Caco-2 (cell line): ENCODE results near the gene ECE1. TPM values are rescaled to one million over a fixed set of nuclear protein-coding genes. Genes with fewer than 3 reads are reported as not detected.

Experiments
- BruUV-seq: library from RNA; stranded (reverse); fragments of 400-500 nt; replicated peaks from 2 replicates; lab custom pipeline; 2021; lab: Mats Ljungman, UMichigan
- CTCF ChIA-PET: fragments of 300-600 bp; sonication (Branson Sonifier 250); formaldehyde crosslinking; loops from one replicate; lab custom pipeline; 2022; ENCODE audit warnings: antibody characterized with exemption; lab: Charles Lee
- POLR2A ChIA-PET: fragments of 300-600 bp; sonication (Branson Sonifier 250); formaldehyde crosslinking; loops from one replicate; lab custom pipeline; 2022; ENCODE audit warnings: antibody characterized with exemption; lab: Charles Lee
- DNase-seq, 2 experiments: peaks; one replicate each; pipeline versions ENCODE4 v3.0.0 to v3.0.0-alpha.2; 2020 to 2022
- H3K27me3 ChIP-seq: replicated peaks from 2 replicates; pipeline ENCODE4 v1.6.0; 2011; ENCODE audit warnings: low read length; ENCODE audit not compliant: control insufficient read depth, insufficient read depth
- H3K36me3 ChIP-seq: 2 replicates; pipeline ENCODE4 v1.5.1; 2011; ENCODE audit warnings: low read length; ENCODE audit not compliant: control insufficient read depth, insufficient read depth
- H3K4me1 ChIP-seq: fragments of 250-450 bp; sonication (Bioruptor Pico); 2 replicates; pipeline ENCODE4 v1.5.1; 2020; ENCODE audit warnings: mild to moderate bottlenecking
- H3K4me3 ChIP-seq: 2 replicates; pipeline ENCODE4 v1.5.1; 2011; ENCODE audit warnings: low read depth, mild to moderate bottlenecking, control low read depth, low read length
- H3K9me3 ChIP-seq: fragments of 250-450 bp; sonication (Bioruptor Pico); 2 replicates; pipeline ENCODE4 v1.5.1; 2020; ENCODE audit warnings: mild to moderate bottlenecking, moderate library complexity
- H3K27ac Mint-ChIP-seq: one replicate; pipeline ENCODE4 v1.8.0; 2022; ENCODE audit warnings: mixed read lengths; ENCODE audit not compliant: unreplicated experiment
- H3K27me3 Mint-ChIP-seq: one replicate; pipeline ENCODE4 v1.8.0; 2022; ENCODE audit warnings: mixed read lengths; ENCODE audit not compliant: insufficient read depth, unreplicated experiment
- H3K36me3 Mint-ChIP-seq: one replicate; pipeline ENCODE4 v1.8.0; 2022; ENCODE audit warnings: mild to moderate bottlenecking, mixed read lengths; ENCODE audit not compliant: insufficient read depth, unreplicated experiment
- H3K4me1 Mint-ChIP-seq: one replicate; pipeline ENCODE4 v1.8.0; 2022; ENCODE audit warnings: low read depth, mixed read lengths; ENCODE audit not compliant: unreplicated experiment
- H3K4me3 Mint-ChIP-seq: one replicate; pipeline ENCODE4 v1.8.0; 2022; ENCODE audit warnings: mild to moderate bottlenecking, moderate library complexity, mixed read lengths; ENCODE audit not compliant: unreplicated experiment
- H3K9me3 Mint-ChIP-seq: one replicate; pipeline ENCODE4 v1.8.0; 2022; ENCODE audit warnings: mixed read lengths; ENCODE audit not compliant: unreplicated experiment
- intact Hi-C: fragments of 100-400 bp; cut with micrococcal nuclease; formaldehyde crosslinking; loops from one replicate; pipeline ENCODE4 v1.10.0; 2022; ENCODE audit not compliant: unreplicated experiment
- total RNA-seq: library from RNA; stranded (reverse); gene quantifications from 2 replicates; pipeline ENCODE4 v1.2.3, GENCODE V29; 2022
- TF ChIP-seq, protein P1 (sequence below), 2 experiments: fragments of 200-600 bp in 1 of 2; IDR thresholded peaks; 1 replicate in 1 of 2; 2 replicates in 1 of 2; pipeline versions ENCODE4 v1.5.1 to v1.8.0; 2011 to 2022; ENCODE audit warnings: antibody characterized with exemption in 1 of 2, control low read depth in 1 of 2, inconsistent platforms in 1 of 2, low read depth in 1 of 2, low read length in 1 of 2, mild to moderate bottlenecking in 1 of 2, moderate library complexity in 1 of 2; ENCODE audit not compliant: insufficient read depth in 1 of 2, severe bottlenecking in 1 of 2, unreplicated experiment in 1 of 2

The ECE1 gene
- total RNA-seq, 1 experiment from 2014 or later = 50.2 TPM

DNA sequence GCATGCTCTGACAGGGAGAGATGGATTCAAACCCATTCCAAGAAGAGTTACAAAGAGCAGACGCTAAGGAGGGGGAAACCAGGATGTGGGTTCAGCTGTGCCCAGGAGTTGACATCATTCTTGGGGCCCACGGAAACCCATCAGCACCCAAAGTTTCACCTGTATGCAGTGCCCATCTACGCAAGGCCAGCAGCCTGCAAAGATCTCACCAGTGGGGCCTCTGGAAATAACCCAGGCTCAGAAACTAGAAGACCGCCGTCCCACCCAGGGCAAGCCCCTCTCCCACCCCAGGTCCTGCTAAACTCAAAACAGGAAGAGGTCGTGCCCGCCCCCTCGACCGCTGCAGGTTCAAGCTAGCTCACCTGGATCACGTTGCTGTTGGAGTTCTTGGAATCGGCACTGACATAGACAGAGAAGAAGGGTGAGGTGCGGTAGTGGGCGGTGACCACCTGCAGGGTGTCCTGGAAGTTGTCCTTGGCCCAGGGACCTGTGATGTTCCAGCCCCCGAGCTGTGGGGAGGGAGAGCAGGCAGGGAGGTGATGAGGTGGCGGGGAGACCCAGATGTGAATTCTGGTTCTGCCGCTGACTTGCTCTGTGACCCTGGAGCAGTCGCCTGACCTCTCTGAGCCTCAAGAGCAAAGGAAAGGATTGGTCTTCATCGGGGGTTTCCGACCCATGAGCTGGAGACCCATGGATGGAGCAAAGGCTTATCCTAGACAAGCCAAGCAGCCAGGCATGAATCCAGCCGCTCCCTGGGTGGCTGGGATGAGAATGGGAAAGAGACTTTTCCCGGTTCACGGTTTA is 31.7 kb downstream of the ECE1 start:
- Mint-ChIP-seq H3K9me3 (no peaks in the 10 kb centered on the region), H3K4me1 (peaks cover 15% of the 10 kb centered on the region), H3K27me3 (no peaks in the 10 kb centered on the region), H3K4me3 (no peak overlapping the region), H3K27ac (no peak overlapping the region), H3K36me3 (peaks cover 15% of the 10 kb centered on the region)
- BruUV-seq = no TSS peak
- TF ChIP-seq, protein P1, sequence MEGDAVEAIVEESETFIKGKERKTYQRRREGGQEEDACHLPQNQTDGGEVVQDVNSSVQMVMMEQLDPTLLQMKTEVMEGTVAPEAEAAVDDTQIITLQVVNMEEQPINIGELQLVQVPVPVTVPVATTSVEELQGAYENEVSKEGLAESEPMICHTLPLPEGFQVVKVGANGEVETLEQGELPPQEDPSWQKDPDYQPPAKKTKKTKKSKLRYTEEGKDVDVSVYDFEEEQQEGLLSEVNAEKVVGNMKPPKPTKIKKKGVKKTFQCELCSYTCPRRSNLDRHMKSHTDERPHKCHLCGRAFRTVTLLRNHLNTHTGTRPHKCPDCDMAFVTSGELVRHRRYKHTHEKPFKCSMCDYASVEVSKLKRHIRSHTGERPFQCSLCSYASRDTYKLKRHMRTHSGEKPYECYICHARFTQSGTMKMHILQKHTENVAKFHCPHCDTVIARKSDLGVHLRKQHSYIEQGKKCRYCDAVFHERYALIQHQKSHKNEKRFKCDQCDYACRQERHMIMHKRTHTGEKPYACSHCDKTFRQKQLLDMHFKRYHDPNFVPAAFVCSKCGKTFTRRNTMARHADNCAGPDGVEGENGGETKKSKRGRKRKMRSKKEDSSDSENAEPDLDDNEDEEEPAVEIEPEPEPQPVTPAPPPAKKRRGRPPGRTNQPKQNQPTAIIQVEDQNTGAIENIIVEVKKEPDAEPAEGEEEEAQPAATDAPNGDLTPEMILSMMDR (IDR thresholded peaks at IDR 0.05; ENCODE audit: insufficient read depth in 1 of 2, low read depth in 1 of 2, low read length in 1 of 2, severe bottlenecking in 1 of 2, unreplicated experiment in 1 of 2) = no peak
- intact Hi-C loops = loop anchor here (10.0 kb wide), 1 partner anchor 276 kb away; no protein-coding TSS in a partner anchor
- H3K9me3 ChIP-seq = no peaks in the 10 kb centered on the region
- H3K4me1 ChIP-seq = peaks cover 14% of the 10 kb centered on the region
- POLR2A ChIA-PET = no interaction called here
- no peaks in the 10 kb centered on the region for H3K27me3 ChIP-seq
- DNase-seq = no peak
- H3K4me3 ChIP-seq = no peak overlapping the region
- peaks cover 4% of the 10 kb centered on the region; the same call in 1 of the 2 replicates for H3K36me3 ChIP-seq
- CTCF ChIA-PET = interaction anchor here (1.1 to 1.7 kb wide), 3 partner anchors 12 to 112 kb away, joined by 5 read pairs; no protein-coding TSS in a partner anchor

DNA sequence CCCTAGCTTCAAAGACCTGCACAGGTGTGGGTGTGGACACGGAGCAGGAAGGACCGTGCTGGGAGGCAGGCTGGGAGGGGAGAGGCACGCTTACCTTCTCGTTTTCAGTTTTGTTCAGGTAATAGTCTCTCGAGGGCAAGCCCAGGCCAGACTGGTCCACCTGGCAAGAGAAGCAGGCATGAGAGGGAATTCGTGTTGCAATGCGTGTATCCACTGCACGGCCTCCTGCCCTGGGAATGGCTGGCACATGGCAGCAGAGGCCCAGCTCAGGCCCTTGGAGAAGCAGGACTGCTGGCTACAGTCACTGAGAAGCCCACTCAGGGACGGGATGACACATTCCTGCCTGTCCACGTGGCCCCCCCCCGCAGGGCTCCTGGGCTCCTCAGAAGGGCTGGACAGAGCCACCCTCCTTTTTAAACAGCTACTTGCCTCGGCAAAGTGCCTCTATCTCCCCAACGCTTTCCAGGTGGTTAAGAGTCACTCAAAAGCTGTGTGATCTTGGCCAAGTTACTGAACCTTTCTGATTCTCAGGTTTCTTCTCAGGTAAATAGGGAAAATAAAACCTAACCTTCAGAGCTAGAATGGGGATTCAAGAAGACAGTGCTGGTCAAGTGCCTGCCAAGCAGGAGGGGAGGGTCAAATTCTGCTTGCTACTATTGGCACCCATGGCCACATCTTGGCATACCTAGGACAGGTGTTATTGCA is 32.7 kb downstream of the ECE1 start:
- H3K9me3 Mint-ChIP-seq = no peaks in the 10 kb centered on the region
- no peak for DNase-seq
- Histone ChIP-seq H3K9me3 (no peaks in the 10 kb centered on the region), H3K36me3 (peaks cover 4% of the 10 kb centered on the region; the same call in 1 of the 2 replicates), H3K27me3 (no peaks in the 10 kb centered on the region), H3K4me1 (peaks cover 17% of the 10 kb centered on the region), H3K4me3 (no peak overlapping the region)
- H3K36me3 Mint-ChIP-seq = peaks cover 16% of the 10 kb centered on the region
- intact Hi-C loops = loop anchor here (10.0 kb wide), 1 partner anchor 277 kb away; no protein-coding TSS in a partner anchor
- BruUV-seq = no TSS peak
- TF ChIP-seq, protein P1 (IDR thresholded peaks at IDR 0.05; ENCODE audit: insufficient read depth in 1 of 2, low read depth in 1 of 2, low read length in 1 of 2, severe bottlenecking in 1 of 2, unreplicated experiment in 1 of 2) = no peak
- no peaks in the 10 kb centered on the region for H3K27me3 Mint-ChIP-seq
- H3K4me1 Mint-ChIP-seq = peaks cover 11% of the 10 kb centered on the region
- ChIA-PET POLR2A (no interaction called here), CTCF (interaction anchor here (1.1 to 1.7 kb wide), 3 partner anchors 12 to 113 kb away, joined by 5 read pairs; no protein-coding TSS in a partner anchor)
- H3K27ac Mint-ChIP-seq = no peak overlapping the region
- no peak overlapping the region for H3K4me3 Mint-ChIP-seq

DNA sequence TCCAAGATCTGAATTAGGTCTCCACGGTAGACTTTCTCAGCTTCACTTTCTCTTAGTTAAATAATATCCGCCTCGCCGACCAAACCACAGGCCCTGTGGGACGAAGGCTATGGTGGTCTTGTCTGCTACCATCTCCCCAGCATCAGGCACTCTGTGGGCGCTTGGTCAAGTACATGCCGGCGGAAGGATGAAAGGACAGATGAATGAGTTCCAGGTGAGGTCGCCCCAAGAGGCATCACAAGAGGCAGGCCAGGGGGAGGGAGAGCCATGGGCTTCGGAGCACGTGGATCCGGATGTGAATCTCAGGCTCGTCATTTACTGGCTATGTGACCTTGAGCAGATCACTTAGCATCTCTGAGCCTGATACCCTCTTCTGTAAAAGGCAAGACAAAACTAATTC is 33.5 kb downstream of the ECE1 start:
- CTCF ChIA-PET = interaction anchor here (1.5 to 3.2 kb wide), 3 partner anchors 112 to 114 kb away, joined by 5 to 49 read pairs (median 11); no protein-coding TSS in a partner anchor
- intact Hi-C loops = loop anchor here (10.0 kb wide), 1 partner anchor 278 kb away; no protein-coding TSS in a partner anchor
- no peaks in the 10 kb centered on the region for H3K27me3 ChIP-seq
- H3K4me3 ChIP-seq = no peak overlapping the region
- no peaks in the 10 kb centered on the region for H3K9me3 Mint-ChIP-seq
- H3K4me3 Mint-ChIP-seq = no peak overlapping the region
- BruUV-seq = no TSS peak
- no peak for DNase-seq
- H3K36me3 ChIP-seq = peaks cover 4% of the 10 kb centered on the region; the same call in 1 of the 2 replicates
- POLR2A ChIA-PET = interaction anchor here (0.5 kb wide), 1 partner anchor 1023 kb away, joined by 3 read pairs; no protein-coding TSS in a partner anchor
- H3K4me1 ChIP-seq = peaks cover 15% of the 10 kb centered on the region
- H3K36me3 Mint-ChIP-seq = peaks cover 24% of the 10 kb centered on the region
- no peak overlapping the region for H3K27ac Mint-ChIP-seq
- H3K9me3 ChIP-seq = no peaks in the 10 kb centered on the region
- H3K4me1 Mint-ChIP-seq = peaks cover 11% of the 10 kb centered on the region
- no peaks in the 10 kb centered on the region for H3K27me3 Mint-ChIP-seq
- TF ChIP-seq, protein P1 (IDR thresholded peaks at IDR 0.05; ENCODE audit: insufficient read depth in 1 of 2, low read depth in 1 of 2, low read length in 1 of 2, severe bottlenecking in 1 of 2, unreplicated experiment in 1 of 2) = no peak
